Left hindlimb (tissue), 1 donor: ENCODE measurements around the gene TTLL5.
A peak's percentile ranks its signal among the peaks of the same experiment; 100 is the strongest.

Experiments used
- DNase-seq: peaks from one replicate; pipeline ENCODE4 v3.0.0-alpha.2; 2018

TTLL5 gene

GRCh38 chr14:75876530-75876929 lies 215.5 kb downstream of the TTLL5 start:
- DNase-seq = no peak

- DNase-seq = peak; percentile 70
These were observed 216.2 kb downstream of the TTLL5 start for GRCh38 chr14:75877292-75877691.

GRCh38 chr14:75877884-75878283 lies 216.8 kb downstream of the TTLL5 start:
- no peak for DNase-seq

- DNase-seq = no peak
These were observed 218.0 kb downstream of the TTLL5 start for GRCh38 chr14:75879031-75879430.

GRCh38 chr14:75880512-75880911 lies 219.5 kb downstream of the TTLL5 start:
- DNase-seq = no peak

GRCh38 chr14:75881994-75882393 lies 220.9 kb downstream of the TTLL5 start:
- DNase-seq = no peak

GRCh38 chr14:75884198-75884611 lies 223.2 kb downstream of the TTLL5 start:
- peak; percentile 60 for DNase-seq

GRCh38 chr14:75885829-75886228 lies 224.8 kb downstream of the TTLL5 start:
- DNase-seq = no peak

GRCh38 chr14:75886636-75887348 lies 225.7 kb downstream of the TTLL5 start:
- DNase-seq = no peak

- DNase-seq = no peak
These were observed 227.9 kb downstream of the TTLL5 start for GRCh38 chr14:75888945-75889344.

GRCh38 chr14:75896341-75896740 lies 235.3 kb downstream of the TTLL5 start:
- DNase-seq = no peak

GRCh38 chr14:75904311-75904710 lies 243.3 kb downstream of the TTLL5 start:
- no peak for DNase-seq

GRCh38 chr14:75905147-75905904 lies 244.3 kb downstream of the TTLL5 start:
- peak; percentile 57 for DNase-seq

- DNase-seq = no peak
These were observed 245.2 kb downstream of the TTLL5 start for GRCh38 chr14:75906228-75906627.

- DNase-seq = peak; percentile 46
These were observed 245.7 kb downstream of the TTLL5 start for GRCh38 chr14:75906680-75907280.

- DNase-seq = no peak
These were observed 246.8 kb downstream of the TTLL5 start for GRCh38 chr14:75907756-75908359.

- DNase-seq = no peak
These were observed 248.6 kb downstream of the TTLL5 start for GRCh38 chr14:75909630-75910029.

GRCh38 chr14:75910048-75910447 lies 249.0 kb downstream of the TTLL5 start:
- DNase-seq = no peak

GRCh38 chr14:75911883-75912282 lies 250.8 kb downstream of the TTLL5 start:
- peak; percentile 59 for DNase-seq

GRCh38 chr14:75913183-75913582 lies 252.1 kb downstream of the TTLL5 start:
- DNase-seq = no peak

GRCh38 chr14:75915045-75915444 lies 254.0 kb downstream of the TTLL5 start:
- DNase-seq = no peak

GRCh38 chr14:75917322-75917945 lies 256.4 kb downstream of the TTLL5 start:
- no peak for DNase-seq

GRCh38 chr14:75917946-75918335 lies 256.9 kb downstream of the TTLL5 start:
- DNase-seq = no peak
